ENCODE data around the gene FAM151A. TPM values are rescaled to one million over a fixed set of nuclear protein-coding genes. Genes with fewer than 3 reads are reported as not detected.
"Not testable (repeated sequence)": the region's sequence is repeated elsewhere in the genome, so short reads cannot be mapped to it uniquely, and the experiment has no call there.

FAM151A gene
- total and polyA plus RNA-seq, 8 donors: 0.12 to 0.21 TPM; not detected in 6

GRCh38 chr1:54640361-54640760 lies 17.0 kb upstream of the FAM151A start:
- WGBS, 2 donors: 63 to 67% methylated on average over 4 of the region's 4 CpGs
- no peak for DNase-seq
- no peak overlapping the region for H3K27ac ChIP-seq
- H3K27me3 ChIP-seq: no peaks in the 10 kb centered on the region
- no peaks in the 10 kb centered on the region for H3K4me1 ChIP-seq
- intact Hi-C loops (cut with DNase I): no loop called here
- no peak for TF ChIP-seq CTCF (IDR thresholded peaks at IDR 0.05)
- FAIRE-seq: no peak
- H3K9me3 ChIP-seq: no peaks in the 10 kb centered on the region
- no peaks in the 10 kb centered on the region for H3K36me3 ChIP-seq
- no peak for ATAC-seq
- no peak overlapping the region for H3K4me3 ChIP-seq

- FAIRE-seq; intact Hi-C loops (cut with DNase I); H3K27ac ChIP-seq: not testable (repeated sequence)
Observed at GRCh38 chr1:54636461-54637446, 13.4 kb upstream of the FAM151A start.

GRCh38 chr1:54635804-54636203 lies 12.5 kb upstream of the FAM151A start:
- ATAC-seq; H3K36me3 ChIP-seq; H3K4me1 ChIP-seq; H3K4me3 ChIP-seq; DNase-seq; H3K9me3 ChIP-seq; FAIRE-seq; intact Hi-C loops (cut with DNase I); H3K27ac ChIP-seq; H3K27me3 ChIP-seq: not testable (repeated sequence)
- WGBS, 2 donors: 82 to 97% methylated on average over 7 of the region's 7 CpGs

More at GRCh38 chr1:54636461-54637446, 13.4 kb upstream of the FAM151A start:
- H3K9me3 ChIP-seq, ATAC-seq, H3K4me1 ChIP-seq, H3K4me3 ChIP-seq, DNase-seq, H3K27me3 ChIP-seq, H3K36me3 ChIP-seq: not testable (repeated sequence)
- 66 to 84% methylated on average over 12 to 14 of the region's 14 CpGs for WGBS, 2 donors

GRCh38 chr1:54627196-54627595 lies 3.9 kb upstream of the FAM151A start:
- FAIRE-seq (no peak), DNase-seq (no peak), ATAC-seq (no peak)
- intact Hi-C loops (cut with DNase I): no loop called here
- no peaks in the 10 kb centered on the region for H3K9me3 ChIP-seq
- H3K4me1 ChIP-seq: no peaks in the 10 kb centered on the region
- H3K27me3 ChIP-seq: no peaks in the 10 kb centered on the region
- 86% methylated on average over 10 of the region's 10 CpGs; no CpG with 5 or more reads in 1 of the 2 donors for WGBS, 2 donors
- H3K27ac ChIP-seq: no peak overlapping the region
- no peak overlapping the region for H3K4me3 ChIP-seq
- H3K36me3 ChIP-seq: no peaks in the 10 kb centered on the region
- TF ChIP-seq CTCF (IDR thresholded peaks at IDR 0.05): no peak

GRCh38 chr1:54624466-54625464 lies 1.4 kb upstream of the FAM151A start:
- DNase-seq (no peak), ATAC-seq (no peak)
- no peak overlapping the region for H3K4me3 ChIP-seq

More at GRCh38 chr1:54624466-54625464, 1.4 kb upstream of the FAM151A start:
- intact Hi-C loops (cut with DNase I): no loop called here
- no peak for TF ChIP-seq CTCF (IDR thresholded peaks at IDR 0.05)
- Histone ChIP-seq H3K27ac (no peak overlapping the region), H3K27me3 (no peaks in the 10 kb centered on the region), H3K9me3 (no peaks in the 10 kb centered on the region), H3K36me3 (no peaks in the 10 kb centered on the region), H3K4me1 (no peaks in the 10 kb centered on the region)
- FAIRE-seq: no peak
- 45 to 81% methylated on average over 8 of the region's 8 CpGs for WGBS, 2 donors

All from pancreas (tissue), 10 donors.